Astrocyte (in vitro differentiated cells and primary cell): ENCODE results near the gene VEPH1.

Source experiments
- EZH2 ChIP-seq: IDR thresholded peaks from 2 replicates; pipeline ENCODE4 v1.6.1; 2012; ENCODE audit warnings: mild to moderate bottlenecking, low read length, inconsistent platforms; ENCODE audit not compliant: insufficient read depth
- TF ChIP-seq, protein P1 (sequence below): IDR thresholded peaks from 2 replicates; pipeline ENCODE4 v1.5.1; 2011; ENCODE audit warnings: low read depth, mild to moderate bottlenecking, inconsistent platforms, low read length, moderate library complexity; ENCODE audit not compliant: insufficient read depth

DNA sequence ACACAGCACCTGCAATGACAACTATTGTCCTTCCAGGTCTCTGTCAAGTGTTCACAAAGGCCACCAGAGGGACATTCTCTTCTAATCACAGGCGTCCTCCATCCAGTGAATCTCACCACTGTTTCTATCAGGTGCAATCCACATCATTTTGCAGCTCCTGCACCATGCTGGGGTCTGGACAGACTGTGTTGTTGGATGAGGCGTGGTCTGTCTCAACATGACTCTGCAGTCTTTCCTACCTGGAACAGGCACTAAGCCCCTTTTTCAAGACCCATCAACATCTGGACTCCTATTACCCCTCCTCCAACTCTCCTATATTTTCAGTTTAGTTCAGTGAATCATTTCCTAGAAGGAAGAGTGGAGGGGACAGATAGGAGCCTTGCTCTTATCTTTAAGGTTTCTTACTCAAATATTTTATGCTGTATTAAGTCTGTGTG lies 31.5 kb upstream of the VEPH1 start:
- TF ChIP-seq, protein P1, sequence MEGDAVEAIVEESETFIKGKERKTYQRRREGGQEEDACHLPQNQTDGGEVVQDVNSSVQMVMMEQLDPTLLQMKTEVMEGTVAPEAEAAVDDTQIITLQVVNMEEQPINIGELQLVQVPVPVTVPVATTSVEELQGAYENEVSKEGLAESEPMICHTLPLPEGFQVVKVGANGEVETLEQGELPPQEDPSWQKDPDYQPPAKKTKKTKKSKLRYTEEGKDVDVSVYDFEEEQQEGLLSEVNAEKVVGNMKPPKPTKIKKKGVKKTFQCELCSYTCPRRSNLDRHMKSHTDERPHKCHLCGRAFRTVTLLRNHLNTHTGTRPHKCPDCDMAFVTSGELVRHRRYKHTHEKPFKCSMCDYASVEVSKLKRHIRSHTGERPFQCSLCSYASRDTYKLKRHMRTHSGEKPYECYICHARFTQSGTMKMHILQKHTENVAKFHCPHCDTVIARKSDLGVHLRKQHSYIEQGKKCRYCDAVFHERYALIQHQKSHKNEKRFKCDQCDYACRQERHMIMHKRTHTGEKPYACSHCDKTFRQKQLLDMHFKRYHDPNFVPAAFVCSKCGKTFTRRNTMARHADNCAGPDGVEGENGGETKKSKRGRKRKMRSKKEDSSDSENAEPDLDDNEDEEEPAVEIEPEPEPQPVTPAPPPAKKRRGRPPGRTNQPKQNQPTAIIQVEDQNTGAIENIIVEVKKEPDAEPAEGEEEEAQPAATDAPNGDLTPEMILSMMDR = no peak
- no peak for TF ChIP-seq EZH2
